Activated CD4-positive, alpha-beta memory T cell treated with anti-CD3 and anti-CD28 coated beads for 36 hours (primary cell): ENCODE data around the gene DLG2. TPM values are rescaled to one million over a fixed set of nuclear protein-coding genes. Genes with fewer than 3 reads are reported as not detected.
"Not testable (repeated sequence)": the region's sequence is repeated elsewhere in the genome, so short reads cannot be mapped to it uniquely, and the experiment has no call there.

Source experiments
- CTCF ChIA-PET: fragments of 350-600 bp; sonication (Branson Sonifier 250); formaldehyde crosslinking; loops from one replicate; lab custom pipeline; 2021; ENCODE audit warnings: antibody characterized with exemption, inconsistent platforms; lab: Charles Lee
- POLR2A ChIA-PET: fragments of 350-600 bp; sonication (Branson Sonifier 250); formaldehyde crosslinking; loops from one replicate; lab custom pipeline; 2021; ENCODE audit warnings: antibody characterized with exemption; lab: Charles Lee
- DNase-seq: peaks from one replicate; pipeline ENCODE4 v3.0.0-alpha.2; 2020
- H3K27ac Mint-ChIP-seq: one replicate; pipeline ENCODE4 v1.8.0; 2021; ENCODE audit warnings: mixed read lengths
- H3K27me3 Mint-ChIP-seq: one replicate; pipeline ENCODE4 v1.8.0; 2021; ENCODE audit warnings: mixed read lengths
- H3K36me3 Mint-ChIP-seq: one replicate; pipeline ENCODE4 v1.8.0; 2021; ENCODE audit warnings: mixed read lengths
- H3K4me1 Mint-ChIP-seq: one replicate; pipeline ENCODE4 v1.8.0; 2021; ENCODE audit warnings: low read depth, mixed read lengths
- H3K4me3 Mint-ChIP-seq: one replicate; pipeline ENCODE4 v1.8.0; 2021; ENCODE audit warnings: mild to moderate bottlenecking, mixed read lengths
- H3K9me3 Mint-ChIP-seq: one replicate; pipeline ENCODE4 v1.8.0; 2021; ENCODE audit warnings: mixed read lengths
- intact Hi-C: fragments of 100-400 bp; cut with micrococcal nuclease; formaldehyde crosslinking; loops from one replicate; pipeline ENCODE4 v1.15.1; 2023
- total RNA-seq, 2 experiments: library from RNA; stranded (reverse); gene quantifications; one replicate each; pipeline ENCODE4 v1.2.3, GENCODE V29; 2021

DLG2 gene
- total RNA-seq, 2 experiments from 2014 or later = 1.7 to 2.1 TPM

- no peak overlapping the region for H3K4me3 Mint-ChIP-seq
- H3K4me1 Mint-ChIP-seq = no peaks in the 10 kb centered on the region
- POLR2A ChIA-PET = no interaction called here
- H3K36me3 Mint-ChIP-seq = no peaks in the 10 kb centered on the region
- no peak overlapping the region for H3K27ac Mint-ChIP-seq
- H3K27me3 Mint-ChIP-seq = no peaks in the 10 kb centered on the region
- intact Hi-C loops = no loop called here
- CTCF ChIA-PET = no interaction called here
- DNase-seq = no peak
- no peaks in the 10 kb centered on the region for H3K9me3 Mint-ChIP-seq
These were observed 2178.5 kb downstream of the DLG2 start for GRCh38 chr11:83448686-83449085.

- H3K36me3 Mint-ChIP-seq, H3K4me1 Mint-ChIP-seq, H3K9me3 Mint-ChIP-seq, H3K27me3 Mint-ChIP-seq, H3K27ac Mint-ChIP-seq, POLR2A ChIA-PET, CTCF ChIA-PET, H3K4me3 Mint-ChIP-seq, DNase-seq, intact Hi-C loops: not testable (repeated sequence)
These were observed 2183.3 kb downstream of the DLG2 start for GRCh38 chr11:83443880-83444279.

GRCh38 chr11:83441601-83442000, 2185.5 kb downstream of the DLG2 start:
- Mint-ChIP-seq H3K27ac (no peak overlapping the region), H3K4me3 (no peak overlapping the region), H3K9me3 (no peaks in the 10 kb centered on the region), H3K36me3 (no peaks in the 10 kb centered on the region), H3K27me3 (no peaks in the 10 kb centered on the region), H3K4me1 (no peaks in the 10 kb centered on the region)
- intact Hi-C loops = no loop called here
- ChIA-PET CTCF (no interaction called here), POLR2A (no interaction called here)
- DNase-seq = no peak

- no peak for DNase-seq
- intact Hi-C loops = no loop called here
- Mint-ChIP-seq H3K4me1 (no peaks in the 10 kb centered on the region), H3K4me3 (no peak overlapping the region), H3K27ac (no peak overlapping the region), H3K36me3 (no peaks in the 10 kb centered on the region), H3K27me3 (no peaks in the 10 kb centered on the region), H3K9me3 (no peaks in the 10 kb centered on the region)
- POLR2A ChIA-PET = no interaction called here
- CTCF ChIA-PET = no interaction called here
These were observed 2186.0 kb downstream of the DLG2 start for GRCh38 chr11:83441171-83441570.

- Mint-ChIP-seq H3K27me3 (no peaks in the 10 kb centered on the region), H3K9me3 (no peaks in the 10 kb centered on the region), H3K36me3 (no peaks in the 10 kb centered on the region), H3K4me1 (no peaks in the 10 kb centered on the region), H3K4me3 (no peak overlapping the region), H3K27ac (no peak overlapping the region)
- no peak for DNase-seq
- intact Hi-C loops = no loop called here
- ChIA-PET CTCF (no interaction called here), POLR2A (no interaction called here)
These were observed 2188.7 kb downstream of the DLG2 start for GRCh38 chr11:83438438-83438837.

GRCh38 chr11:83437939-83438338, 2189.2 kb downstream of the DLG2 start:
- H3K27ac Mint-ChIP-seq = no peak overlapping the region
- intact Hi-C loops = no loop called here
- no peak overlapping the region for H3K4me3 Mint-ChIP-seq
- H3K36me3 Mint-ChIP-seq = no peaks in the 10 kb centered on the region
- no peaks in the 10 kb centered on the region for H3K27me3 Mint-ChIP-seq
- H3K4me1 Mint-ChIP-seq = no peaks in the 10 kb centered on the region
- H3K9me3 Mint-ChIP-seq = no peaks in the 10 kb centered on the region
- DNase-seq = no peak
- ChIA-PET POLR2A (no interaction called here), CTCF (no interaction called here)

- Mint-ChIP-seq H3K27me3 (no peaks in the 10 kb centered on the region), H3K4me1 (no peaks in the 10 kb centered on the region), H3K27ac (no peak overlapping the region), H3K9me3 (no peaks in the 10 kb centered on the region), H3K36me3 (no peaks in the 10 kb centered on the region), H3K4me3 (no peak overlapping the region)
- no peak for DNase-seq
- POLR2A ChIA-PET = no interaction called here
- intact Hi-C loops = no loop called here
- CTCF ChIA-PET = no interaction called here
These were observed 2190.3 kb downstream of the DLG2 start for GRCh38 chr11:83436855-83437254.

GRCh38 chr11:83434812-83435211, 2192.3 kb downstream of the DLG2 start:
- POLR2A ChIA-PET, intact Hi-C loops, DNase-seq, H3K4me3 Mint-ChIP-seq, H3K4me1 Mint-ChIP-seq, H3K27ac Mint-ChIP-seq, H3K27me3 Mint-ChIP-seq, H3K36me3 Mint-ChIP-seq, CTCF ChIA-PET, H3K9me3 Mint-ChIP-seq: not testable (repeated sequence)

GRCh38 chr11:83427943-83428342, 2199.2 kb downstream of the DLG2 start:
- Mint-ChIP-seq H3K27me3 (no peaks in the 10 kb centered on the region), H3K4me3 (no peak overlapping the region), H3K4me1 (no peaks in the 10 kb centered on the region), H3K36me3 (no peaks in the 10 kb centered on the region), H3K9me3 (peaks cover 9% of the 10 kb centered on the region), H3K27ac (no peak overlapping the region)
- POLR2A ChIA-PET = no interaction called here
- intact Hi-C loops = no loop called here
- CTCF ChIA-PET = no interaction called here
- DNase-seq = no peak

- Mint-ChIP-seq H3K4me1 (no peaks in the 10 kb centered on the region), H3K27me3 (no peaks in the 10 kb centered on the region), H3K9me3 (peaks cover 12% of the 10 kb centered on the region), H3K36me3 (peaks cover 1% of the 10 kb centered on the region), H3K4me3 (no peak overlapping the region), H3K27ac (no peak overlapping the region)
- intact Hi-C loops = no loop called here
- ChIA-PET POLR2A (no interaction called here), CTCF (no interaction called here)
- DNase-seq = no peak
These were observed 2199.6 kb downstream of the DLG2 start for GRCh38 chr11:83427501-83427900.

GRCh38 chr11:83425137-83425466, 2202.0 kb downstream of the DLG2 start:
- DNase-seq = no peak
- ChIA-PET CTCF (no interaction called here), POLR2A (no interaction called here)
- H3K4me3 Mint-ChIP-seq = no peak overlapping the region
- no peaks in the 10 kb centered on the region for H3K4me1 Mint-ChIP-seq
- intact Hi-C loops = no loop called here
- H3K9me3 Mint-ChIP-seq = peaks cover 23% of the 10 kb centered on the region
- H3K27me3 Mint-ChIP-seq = no peaks in the 10 kb centered on the region
- peaks cover 3% of the 10 kb centered on the region for H3K36me3 Mint-ChIP-seq
- H3K27ac Mint-ChIP-seq = no peak overlapping the region

GRCh38 chr11:83424376-83425136, 2202.6 kb downstream of the DLG2 start:
- Mint-ChIP-seq H3K4me3 (no peak overlapping the region), H3K4me1 (no peaks in the 10 kb centered on the region), H3K9me3 (peaks cover 23% of the 10 kb centered on the region), H3K27me3 (no peaks in the 10 kb centered on the region), H3K36me3 (peaks cover 3% of the 10 kb centered on the region), H3K27ac (no peak overlapping the region)
- ChIA-PET POLR2A (no interaction called here), CTCF (no interaction called here)
- intact Hi-C loops = no loop called here
- DNase-seq = no peak

- H3K4me3 Mint-ChIP-seq, CTCF ChIA-PET, POLR2A ChIA-PET, DNase-seq, intact Hi-C loops, H3K36me3 Mint-ChIP-seq, H3K4me1 Mint-ChIP-seq, H3K27ac Mint-ChIP-seq, H3K27me3 Mint-ChIP-seq: not testable (repeated sequence)
- peaks cover 23% of the 10 kb centered on the region for H3K9me3 Mint-ChIP-seq
These were observed 2204.5 kb downstream of the DLG2 start for GRCh38 chr11:83422641-83423040.
